ENCODE results near the gene RAB27A. TPM values are rescaled to one million over a fixed set of nuclear protein-coding genes. Genes with fewer than 3 reads are reported as not detected.
A peak's percentile ranks its signal among the peaks of the same experiment; 100 is the strongest.

The RAB27A gene
- total and polyA plus RNA-seq, 10 of the 15 experiments (the other 5 are each of a cell fraction or from before 2014, with no cell fraction given): 13.3 to 139 (median 35.2) TPM

DNA sequence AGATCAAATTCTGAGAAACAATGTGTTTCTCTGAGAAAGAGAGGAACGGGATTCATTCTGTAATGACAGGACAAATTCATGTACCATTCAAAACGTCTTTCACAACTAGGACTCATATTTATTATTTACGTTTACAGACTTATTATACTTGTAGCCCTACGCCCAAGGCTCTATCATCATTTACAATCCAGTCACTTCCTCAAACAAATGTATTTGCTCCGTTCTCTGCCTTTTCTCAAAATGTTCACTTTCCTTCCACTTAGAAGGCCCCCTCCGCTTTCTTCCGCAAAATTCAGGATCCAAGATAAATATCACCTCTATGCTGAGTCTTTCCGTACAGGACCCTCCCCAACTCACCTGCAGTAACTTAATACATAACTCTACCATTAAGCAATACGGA, 93.6 kb downstream of the RAB27A start:
- ATAC-seq (no peak), FAIRE-seq (no peak), DNase-seq (ENCODE audit: low read depth, low spot score) (no peak)
- Histone ChIP-seq H3K36me3 (ENCODE audit: control insufficient read depth in 2 of 2, insufficient read depth in 2 of 2, low read length in 1 of 2) (peaks cover 0 to 8% of the 10 kb centered on the region in 2 experiments; a peak in 1 of 4 replicates), H3K9ac (ENCODE audit: control insufficient read depth, insufficient read depth, low read length) (peak overlapping the region; percentile 98), H3K9me3 (replicated peaks; ENCODE audit: control insufficient read depth, insufficient read depth, low read length) (no peaks in the 10 kb centered on the region; the same call in 2 of the 3 replicates), H3K4me2 (ENCODE audit: control insufficient read depth, insufficient read depth) (peak overlapping the region; percentile 51), H3K4me1 (ENCODE audit: control insufficient read depth, insufficient read depth, low read length) (peaks cover 2% of the 10 kb centered on the region; the same call in 1 of the 2 replicates), H2AFZ (ENCODE audit: control insufficient read depth, low read depth, low read length) (no peak overlapping the region), H3K27me3 (replicated peaks in 1 of 2; ENCODE audit: control insufficient read depth in 2 of 2, insufficient read depth in 2 of 2, low read length in 1 of 2) (no peaks in the 10 kb centered on the region), H4K20me1 (ENCODE audit: control insufficient read depth, insufficient read depth) (no peaks in the 10 kb centered on the region), H3K79me2 (ENCODE audit: control insufficient read depth, insufficient read depth, low read length) (peaks cover 53% of the 10 kb centered on the region), H3K4me3 (peak overlapping the region; percentile 99), H3K27ac (ENCODE audit: control insufficient read depth, insufficient read depth) (peak overlapping the region; percentile 93)
- SMC1A ChIA-PET (ENCODE audit: uncharacterized antibody, unreplicated experiment): interaction anchor here (1.4 to 2.4 kb wide), 3 partner anchors 12 to 1233 kb away, joined by 4 to 8 read pairs (median 7); no protein-coding TSS in a partner anchor
- TF ChIP-seq IKZF1 (conservative IDR thresholded peaks at IDR 0.05): no peak
- peak; percentile 42; the same call in 1 of the 2 replicates for TF ChIP-seq SPI1 (IDR thresholded peaks at IDR 0.05; ENCODE audit: borderline replicate concordance, insufficient read depth, low read depth, low read length)
- TF ChIP-seq WRNIP1 (IDR thresholded peaks at IDR 0.05; ENCODE audit: borderline replicate concordance, low read depth, low read length): 0 out of 2 replicates have a peak, but pooled peaks have one; percentile 30
- no peak for TF ChIP-seq DPF2 (IDR thresholded peaks at IDR 0.05)
- TF ChIP-seq CHD1 (IDR thresholded peaks at IDR 0.05; ENCODE audit: low read depth, low read length): 0 out of 2 replicates have a peak, but pooled peaks have one; percentile 81
- WGBS (ENCODE audit: insufficient coverage, insufficient replicate concordance, low lambda C conversion rate, missing lambda C conversion rate): 2% methylated on average over 9 of the region's 9 CpGs
- CTCF ChIA-PET: interaction anchor here (2.0 to 2.6 kb wide), 2 partner anchors 244 to 1233 kb away, joined by 7 to 12 read pairs; no protein-coding TSS in a partner anchor
- no TSS peak for BruUV-seq (replicated peaks)
- in situ Hi-C loops (cut with MboI) (no loop called here), intact Hi-C loops (cut with micrococcal nuclease; ENCODE audit: unreplicated experiment) (loop anchor here (10.0 kb wide), 1 partner anchor 209 kb away; the partner anchor contains the start of genes CCPG1 and PIERCE2)
- RAD21 ChIA-PET (ENCODE audit: unreplicated experiment): interaction anchor here (1.1 kb wide), 1 partner anchor 1229 kb away, joined by 3 read pairs; no protein-coding TSS in a partner anchor
- POLR2A ChIA-PET: interaction anchor here (0.9 kb wide), 1 partner anchor 21 kb away, joined by 5 read pairs; no protein-coding TSS in a partner anchor

DNA sequence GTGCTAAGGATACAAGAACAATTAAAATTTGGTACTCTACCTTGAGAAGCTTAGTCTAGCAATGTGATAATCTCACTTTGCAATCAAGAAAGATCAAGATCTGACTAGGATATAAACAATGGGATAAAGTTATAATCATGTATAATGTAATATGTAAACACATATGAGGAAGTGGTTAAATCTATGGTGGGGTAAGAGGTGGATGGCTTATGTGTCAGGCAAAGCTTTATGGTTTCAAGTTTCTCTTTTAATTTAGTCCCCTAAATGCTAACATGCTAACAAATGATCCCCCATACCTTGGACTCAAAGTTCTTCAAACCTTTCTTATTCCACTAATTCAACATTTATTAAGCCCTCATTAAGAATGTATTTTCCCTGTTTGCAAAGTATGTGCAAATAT, 95.4 kb downstream of the RAB27A start:
- ChIA-PET SMC1A (ENCODE audit: uncharacterized antibody, unreplicated experiment) (interaction anchor here (0.9 kb wide), 1 partner anchor 1231 kb away, joined by 3 read pairs; no protein-coding TSS in a partner anchor), CTCF (interaction anchor here (1.0 to 1.3 kb wide), 2 partner anchors 10 to 26 kb away, joined by 3 to 5 read pairs; no protein-coding TSS in a partner anchor), RAD21 (ENCODE audit: unreplicated experiment) (interaction anchor here (0.7 kb wide), 1 partner anchor 54 kb away, joined by 3 read pairs; no protein-coding TSS in a partner anchor), POLR2A (no interaction called here)
- Histone ChIP-seq H3K4me1 (ENCODE audit: control insufficient read depth, insufficient read depth, low read length) (peaks cover 2% of the 10 kb centered on the region; the same call in 1 of the 2 replicates), H3K4me3 (peak overlapping the region; percentile 99), H3K27ac (ENCODE audit: control insufficient read depth, insufficient read depth) (no peak overlapping the region; the same call in 1 of the 2 replicates), H3K4me2 (ENCODE audit: control insufficient read depth, insufficient read depth) (peak overlapping the region; percentile 51), H3K9ac (ENCODE audit: control insufficient read depth, insufficient read depth, low read length) (no peak overlapping the region), H4K20me1 (ENCODE audit: control insufficient read depth, insufficient read depth) (no peaks in the 10 kb centered on the region), H3K36me3 (ENCODE audit: control insufficient read depth in 2 of 2, insufficient read depth in 2 of 2, low read length in 1 of 2) (peaks cover 0 to 8% of the 10 kb centered on the region in 2 experiments; a peak in 1 of 4 replicates), H3K9me3 (replicated peaks; ENCODE audit: control insufficient read depth, insufficient read depth, low read length) (no peaks in the 10 kb centered on the region; the same call in 2 of the 3 replicates), H2AFZ (ENCODE audit: control insufficient read depth, low read depth, low read length) (no peak overlapping the region), H3K79me2 (ENCODE audit: control insufficient read depth, insufficient read depth, low read length) (peaks cover 60% of the 10 kb centered on the region), H3K27me3 (replicated peaks in 1 of 2; ENCODE audit: control insufficient read depth in 2 of 2, insufficient read depth in 2 of 2, low read length in 1 of 2) (no peaks in the 10 kb centered on the region)
- ATAC-seq: peak; percentile 19
- intact Hi-C loops (cut with micrococcal nuclease; ENCODE audit: unreplicated experiment): loop anchor here (10.0 kb wide), 1 partner anchor 211 kb away; the partner anchor contains the start of genes CCPG1 and PIERCE2
- no TSS peak for BruUV-seq (replicated peaks)
- no peak for DNase-seq (ENCODE audit: low read depth, low spot score)
- FAIRE-seq: no peak
- in situ Hi-C loops (cut with MboI): no loop called here
- TF ChIP-seq MXI1 (IDR thresholded peaks at IDR 0.05; ENCODE audit: low read depth, low read length) (no peak), RUNX3 (IDR thresholded peaks at IDR 0.05; ENCODE audit: low read length) (peak; percentile 15; the same call in 1 of the 2 replicates), SPI1 (IDR thresholded peaks at IDR 0.05; ENCODE audit: borderline replicate concordance, insufficient read depth, low read depth, low read length) (peak; percentile 70; the same call in 1 of the 2 replicates), FOXM1 (IDR thresholded peaks at IDR 0.05; ENCODE audit: low read depth, low read length) (no peak)
